SKM-1 (cell line): ENCODE data around the gene PDCD2L.
"Not testable (repeated sequence)": the region's sequence is repeated elsewhere in the genome, so short reads cannot be mapped to it uniquely, and the experiment has no call there.

ENCODE experiments used
- DNase-seq: peaks from one replicate; lab custom pipeline; 2025; ENCODE audit not compliant: unreplicated experiment; lab: John Stamatoyannopoulos, UW

Gene PDCD2L

GRCh38 chr19:34409189-34410164 is 5.3 kb downstream of the PDCD2L start:
- no peak for DNase-seq

- no peak for DNase-seq
Observed at GRCh38 chr19:34411216-34411615, 7.0 kb downstream of the PDCD2L start.

- DNase-seq: no peak
Observed at GRCh38 chr19:34416021-34416545, 11.9 kb downstream of the PDCD2L start.

GRCh38 chr19:34418300-34418699 is 14.1 kb downstream of the PDCD2L start:
- no peak for DNase-seq

- DNase-seq: no peak
Observed at GRCh38 chr19:34426096-34426661, 22.0 kb downstream of the PDCD2L start.

- DNase-seq: no peak
Observed at GRCh38 chr19:34428549-34429285, 24.5 kb downstream of the PDCD2L start.

- DNase-seq: no peak
Observed at GRCh38 chr19:34429553-34429952, 25.4 kb downstream of the PDCD2L start.

GRCh38 chr19:34430738-34431625 is 26.8 kb downstream of the PDCD2L start:
- DNase-seq: peak; percentile 32

- DNase-seq: no peak
Observed at GRCh38 chr19:34431681-34432402, 27.6 kb downstream of the PDCD2L start.

- no peak for DNase-seq
Observed at GRCh38 chr19:34432797-34433196, 28.6 kb downstream of the PDCD2L start.

- DNase-seq: no peak
Observed at GRCh38 chr19:34436716-34437115, 32.5 kb downstream of the PDCD2L start.

GRCh38 chr19:34448191-34448590 is 44.0 kb downstream of the PDCD2L start:
- no peak for DNase-seq

- DNase-seq: no peak
Observed at GRCh38 chr19:34452723-34453122, 48.5 kb downstream of the PDCD2L start.

GRCh38 chr19:34454091-34454490 is 49.9 kb downstream of the PDCD2L start:
- no peak for DNase-seq

GRCh38 chr19:34454685-34455084 is 50.5 kb downstream of the PDCD2L start:
- no peak for DNase-seq

- not testable (repeated sequence) for DNase-seq
Observed at GRCh38 chr19:34455783-34456480, 51.7 kb downstream of the PDCD2L start.

GRCh38 chr19:34457446-34457845 is 53.2 kb downstream of the PDCD2L start:
- DNase-seq: no peak

GRCh38 chr19:34458677-34459076 is 54.5 kb downstream of the PDCD2L start:
- DNase-seq: no peak

- DNase-seq: no peak
Observed at GRCh38 chr19:34459614-34460013, 55.4 kb downstream of the PDCD2L start.
